ENCODE measurements around the gene STIM1. TPM values are rescaled to one million over a fixed set of nuclear protein-coding genes. Genes with fewer than 3 reads are reported as not detected.

The STIM1 gene
- total RNA-seq, 4 donors from 2014 or later = 65.2 to 150 (median 92.6) TPM

DNA sequence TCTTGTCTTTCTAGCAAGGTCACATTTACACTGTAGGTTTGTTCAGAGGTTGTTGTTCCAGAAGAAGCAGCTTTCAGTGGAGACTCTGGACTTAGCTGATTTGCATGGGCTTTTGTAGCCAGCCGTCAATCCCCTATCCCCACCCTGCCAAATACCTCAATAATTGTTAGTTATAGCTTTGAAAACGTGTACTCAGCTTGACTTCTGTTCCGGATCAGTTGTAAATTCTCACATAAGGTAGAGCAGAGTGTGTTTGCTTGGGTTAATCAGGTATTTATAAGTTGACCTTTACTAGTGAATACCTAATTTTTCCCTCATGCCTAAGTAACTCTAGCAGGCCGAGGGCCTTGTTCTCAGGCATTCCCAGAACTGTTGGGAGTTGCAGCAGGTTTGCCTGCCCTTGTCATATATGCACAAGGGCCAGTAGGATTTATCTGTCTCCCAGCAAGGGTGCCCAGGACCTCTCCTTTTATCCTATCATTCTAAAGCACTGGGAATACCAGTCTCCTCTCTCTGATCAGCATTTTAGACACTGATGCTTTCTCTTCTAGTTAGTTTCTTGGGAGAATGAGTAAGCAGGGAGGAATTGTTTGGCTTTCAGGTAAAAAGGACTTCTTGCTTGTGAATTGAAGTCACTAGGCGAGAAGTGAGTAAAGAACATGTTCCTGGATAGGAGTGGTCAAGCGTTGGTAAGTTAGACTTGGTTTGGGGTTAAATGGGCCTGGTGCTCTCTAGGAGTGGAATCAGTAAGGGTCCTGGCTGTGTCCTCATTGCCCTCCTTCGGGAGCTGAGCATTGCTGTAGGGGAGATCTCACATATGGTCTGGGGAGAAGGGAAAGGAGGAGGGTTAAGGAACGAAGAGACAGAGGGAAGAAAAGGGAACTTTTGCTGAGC is 22.1 kb downstream of the STIM1 start:
- H3K4me3 ChIP-seq = no peak overlapping the region
- peak overlapping the region in 3 of 4 donors; percentile 9 to 48 (median 41) for H3K27ac ChIP-seq (replicated peaks in 1 of 4)
- peaks cover 20 to 72% (median 61%) of the 10 kb centered on the region in 4 donors for H3K4me1 ChIP-seq
- H3K36me3 ChIP-seq = no peaks in the 10 kb centered on the region
- H3K27me3 ChIP-seq = no peaks in the 10 kb centered on the region
- intact Hi-C loops (cut with DNase I) = no loop called here
- no peak for DNase-seq (ENCODE audit: extremely low spot score)
- H3K9me3 ChIP-seq = no peaks in the 10 kb centered on the region
- WGBS = 72% methylated on average over 8 of the region's 8 CpGs
- TF ChIP-seq, protein P1, sequence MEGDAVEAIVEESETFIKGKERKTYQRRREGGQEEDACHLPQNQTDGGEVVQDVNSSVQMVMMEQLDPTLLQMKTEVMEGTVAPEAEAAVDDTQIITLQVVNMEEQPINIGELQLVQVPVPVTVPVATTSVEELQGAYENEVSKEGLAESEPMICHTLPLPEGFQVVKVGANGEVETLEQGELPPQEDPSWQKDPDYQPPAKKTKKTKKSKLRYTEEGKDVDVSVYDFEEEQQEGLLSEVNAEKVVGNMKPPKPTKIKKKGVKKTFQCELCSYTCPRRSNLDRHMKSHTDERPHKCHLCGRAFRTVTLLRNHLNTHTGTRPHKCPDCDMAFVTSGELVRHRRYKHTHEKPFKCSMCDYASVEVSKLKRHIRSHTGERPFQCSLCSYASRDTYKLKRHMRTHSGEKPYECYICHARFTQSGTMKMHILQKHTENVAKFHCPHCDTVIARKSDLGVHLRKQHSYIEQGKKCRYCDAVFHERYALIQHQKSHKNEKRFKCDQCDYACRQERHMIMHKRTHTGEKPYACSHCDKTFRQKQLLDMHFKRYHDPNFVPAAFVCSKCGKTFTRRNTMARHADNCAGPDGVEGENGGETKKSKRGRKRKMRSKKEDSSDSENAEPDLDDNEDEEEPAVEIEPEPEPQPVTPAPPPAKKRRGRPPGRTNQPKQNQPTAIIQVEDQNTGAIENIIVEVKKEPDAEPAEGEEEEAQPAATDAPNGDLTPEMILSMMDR (IDR thresholded peaks at IDR 0.05) = no peak

DNA sequence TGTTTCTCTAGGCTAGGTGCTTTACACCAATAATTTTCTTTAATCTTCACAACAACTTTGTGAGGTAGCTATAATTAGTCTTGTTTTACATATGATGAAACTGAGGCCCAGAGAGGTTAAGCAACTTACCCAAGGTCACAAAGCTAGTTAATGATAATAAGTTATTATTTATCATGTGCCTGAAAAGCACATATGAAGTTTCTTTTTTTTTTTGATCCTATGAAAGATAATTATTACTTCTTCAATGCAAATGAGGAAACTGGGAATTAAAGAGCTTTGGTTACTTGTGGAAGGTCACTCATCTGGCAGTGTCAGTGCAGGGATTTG is 22.8 kb downstream of the STIM1 start:
- TF ChIP-seq, protein P1 (IDR thresholded peaks at IDR 0.05) = no peak
- TF ChIP-seq POLR2A (IDR thresholded peaks at IDR 0.05; ENCODE audit: low read depth) = no peak
- TF ChIP-seq EP300 (IDR thresholded peaks at IDR 0.05) = no peak
- TF ChIP-seq POLR2AphosphoS5 (IDR thresholded peaks at IDR 0.05) = no peak
- intact Hi-C loops (cut with DNase I) = no loop called here
- no peaks in the 10 kb centered on the region for H3K9me3 ChIP-seq
- peaks cover 20 to 72% (median 61%) of the 10 kb centered on the region in 4 donors for H3K4me1 ChIP-seq
- H3K36me3 ChIP-seq = no peaks in the 10 kb centered on the region
- H3K4me3 ChIP-seq = no peak overlapping the region
- H3K27me3 ChIP-seq = no peaks in the 10 kb centered on the region
- no peak for DNase-seq (ENCODE audit: extremely low spot score)
- H3K27ac ChIP-seq (replicated peaks in 1 of 4) = peak overlapping the region in 2 of 4 donors; percentile 9 to 48

DNA sequence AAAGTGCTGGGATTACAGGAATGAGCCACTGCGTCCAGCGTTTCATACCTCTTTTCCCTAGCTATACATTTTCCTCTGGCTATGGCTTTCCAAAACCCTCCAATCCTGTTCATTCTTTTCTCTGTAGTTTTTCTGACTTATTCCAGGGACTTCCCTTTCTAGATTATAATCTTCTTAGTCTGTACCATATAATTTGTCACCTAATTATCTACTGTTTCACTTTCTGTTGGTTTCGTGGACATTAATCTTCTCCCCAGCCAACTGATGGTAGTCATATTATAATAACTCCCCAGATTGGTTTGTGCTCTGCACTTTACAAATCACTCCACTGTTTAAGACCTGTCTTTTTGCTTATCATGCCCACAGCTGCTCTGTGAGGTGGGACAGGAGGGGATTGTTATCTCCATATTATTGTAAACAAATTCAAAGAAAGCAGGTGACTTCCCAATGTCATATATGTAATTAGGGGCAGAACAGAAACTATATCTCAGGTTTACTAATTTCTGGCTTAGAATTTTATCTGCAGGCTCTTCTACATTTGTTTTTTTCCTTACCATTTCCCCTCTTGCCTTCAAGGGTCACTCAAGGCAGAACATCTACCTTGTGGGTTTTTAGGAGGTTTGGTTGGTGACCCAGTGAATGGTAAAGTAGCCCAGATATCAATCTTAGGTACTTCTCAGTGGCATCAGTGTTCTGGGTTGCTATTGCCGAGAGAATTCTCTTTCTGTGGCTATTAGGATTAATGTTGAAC is 23.9 kb downstream of the STIM1 start:
- peak overlapping the region in 3 of 4 donors; percentile 40 to 48 (median 42) for H3K27ac ChIP-seq (replicated peaks in 1 of 4)
- H3K4me3 ChIP-seq = no peak overlapping the region
- H3K9me3 ChIP-seq = no peaks in the 10 kb centered on the region
- no peak for TF ChIP-seq POLR2AphosphoS5 (IDR thresholded peaks at IDR 0.05)
- TF ChIP-seq, protein P1 (IDR thresholded peaks at IDR 0.05) = no peak
- TF ChIP-seq EP300 (IDR thresholded peaks at IDR 0.05) = no peak
- no peak for TF ChIP-seq POLR2A (IDR thresholded peaks at IDR 0.05; ENCODE audit: low read depth)
- intact Hi-C loops (cut with DNase I) = no loop called here
- peaks cover 20 to 64% (median 59%) of the 10 kb centered on the region in 4 donors for H3K4me1 ChIP-seq
- no peaks in the 10 kb centered on the region for H3K27me3 ChIP-seq
- DNase-seq (ENCODE audit: extremely low spot score) = no peak
- 58% methylated on average over 3 of the region's 4 CpGs for WGBS
- no peaks in the 10 kb centered on the region for H3K36me3 ChIP-seq

DNA sequence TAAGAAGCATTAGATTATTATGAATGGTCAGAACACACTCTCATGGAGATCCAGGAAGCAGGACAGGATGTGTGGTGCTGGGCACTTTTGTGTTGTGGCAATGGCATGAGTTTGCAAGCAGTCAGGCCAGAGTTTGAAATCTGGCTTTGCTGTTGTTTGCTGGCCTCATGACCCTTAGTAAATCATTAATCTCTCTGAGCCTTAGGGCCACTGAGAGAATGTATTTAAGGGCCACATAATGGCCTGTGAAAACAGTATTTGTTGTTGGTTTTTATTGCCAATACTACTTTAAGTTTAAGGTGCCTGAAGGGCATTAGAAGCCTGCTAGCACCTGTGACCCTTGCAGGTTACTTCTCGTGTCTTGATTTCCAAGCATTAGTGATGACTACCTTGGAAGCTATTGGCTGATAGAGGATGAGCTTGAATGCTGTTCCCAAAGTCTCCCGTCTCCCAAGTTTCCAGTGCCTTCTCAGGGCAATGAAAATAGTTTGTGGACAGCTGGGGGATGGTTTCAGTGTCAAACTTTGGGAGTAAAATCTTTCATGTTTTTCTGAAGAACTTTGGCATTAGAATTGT is 24.6 kb downstream of the STIM1 start:
- WGBS = 74% methylated on average over 2 of the region's 2 CpGs
- Histone ChIP-seq H3K9me3 (no peaks in the 10 kb centered on the region), H3K27me3 (no peaks in the 10 kb centered on the region), H3K4me1 (peaks cover 20 to 59% (median 54%) of the 10 kb centered on the region in 4 donors), H3K36me3 (no peaks in the 10 kb centered on the region), H3K4me3 (no peak overlapping the region), H3K27ac (replicated peaks in 1 of 4) (peak overlapping the region; percentile 40 to 48 (median 42))
- intact Hi-C loops (cut with DNase I) = no loop called here
- DNase-seq (ENCODE audit: extremely low spot score) = no peak
- TF ChIP-seq POLR2AphosphoS5 (IDR thresholded peaks at IDR 0.05) = no peak
- TF ChIP-seq EP300 (IDR thresholded peaks at IDR 0.05) = no peak
- TF ChIP-seq POLR2A (IDR thresholded peaks at IDR 0.05; ENCODE audit: low read depth) = no peak
- TF ChIP-seq, protein P1 (IDR thresholded peaks at IDR 0.05) = no peak

Measured in esophagus muscularis mucosa (tissue), 4 donors.